Thoracic aorta (tissue), 2 donors: ENCODE data around the gene KCND3. TPM values are rescaled to one million over a fixed set of nuclear protein-coding genes. Genes with fewer than 3 reads are reported as not detected.

ENCODE experiments used
- ATAC-seq: fragments of 150-250 bp; one replicate; pipeline ENCODE4 v1.8.0; 2017; ENCODE audit warnings: low read depth; ENCODE audit not compliant: insufficient number of reproducible peaks, low FRiP score
- DNase-seq: peaks from one replicate; pipeline ENCODE4 v3.0.0-alpha.2; 2020; ENCODE audit warnings: low spot score
- H3K27ac ChIP-seq, 2 donors: fragments of 200-600 bp; sonication (generic); 1 replicate in 1 of 2; 2 replicates in 1 of 2; pipeline ENCODE4 v1.5.1; 2016; ENCODE audit warnings: mild to moderate bottlenecking in 2 of 2, moderate library complexity in 2 of 2
- H3K27me3 ChIP-seq: fragments of 200-600 bp; sonication (generic); replicated peaks from 2 replicates; pipeline ENCODE4 v1.6.0; 2016; ENCODE audit warnings: mild to moderate bottlenecking; ENCODE audit not compliant: insufficient read depth
- H3K36me3 ChIP-seq: fragments of 200-600 bp; sonication (generic); one replicate; pipeline ENCODE4 v1.5.1; 2016
- H3K4me1 ChIP-seq, 2 donors: fragments of 200-600 bp; sonication (generic); 1 replicate in 1 of 2; 2 replicates in 1 of 2; pipeline versions ENCODE4 v1.5.1 to v1.6.0; 2016; ENCODE audit warnings: low read depth in 2 of 2, mild to moderate bottlenecking in 1 of 2; ENCODE audit not compliant: control insufficient read depth in 1 of 2
- H3K4me3 ChIP-seq: fragments of 200-600 bp; sonication (generic); 2 replicates; pipeline ENCODE4 v1.5.1; 2016; ENCODE audit warnings: mild to moderate bottlenecking
- H3K9me3 ChIP-seq: fragments of 200-600 bp; sonication (generic); 2 replicates; pipeline ENCODE4 v1.5.1; 2016
- total RNA-seq, 2 donors: library from RNA; depleted of rRNA; stranded (reverse); fragments of >200 nt; gene quantifications; one replicate each; pipeline versions ENCODE4 v1.1.0 to v1.2.3, GENCODE V29; 2016
- TF ChIP-seq, protein P1 (sequence below): fragments of 200-600 bp; sonication (generic); IDR thresholded peaks from one replicate; pipeline ENCODE4 v1.5.1; 2019; ENCODE audit warnings: antibody characterized with exemption

The KCND3 gene
- total RNA-seq, 2 donors from 2014 or later: 12.3 to 16.6 TPM

DNA sequence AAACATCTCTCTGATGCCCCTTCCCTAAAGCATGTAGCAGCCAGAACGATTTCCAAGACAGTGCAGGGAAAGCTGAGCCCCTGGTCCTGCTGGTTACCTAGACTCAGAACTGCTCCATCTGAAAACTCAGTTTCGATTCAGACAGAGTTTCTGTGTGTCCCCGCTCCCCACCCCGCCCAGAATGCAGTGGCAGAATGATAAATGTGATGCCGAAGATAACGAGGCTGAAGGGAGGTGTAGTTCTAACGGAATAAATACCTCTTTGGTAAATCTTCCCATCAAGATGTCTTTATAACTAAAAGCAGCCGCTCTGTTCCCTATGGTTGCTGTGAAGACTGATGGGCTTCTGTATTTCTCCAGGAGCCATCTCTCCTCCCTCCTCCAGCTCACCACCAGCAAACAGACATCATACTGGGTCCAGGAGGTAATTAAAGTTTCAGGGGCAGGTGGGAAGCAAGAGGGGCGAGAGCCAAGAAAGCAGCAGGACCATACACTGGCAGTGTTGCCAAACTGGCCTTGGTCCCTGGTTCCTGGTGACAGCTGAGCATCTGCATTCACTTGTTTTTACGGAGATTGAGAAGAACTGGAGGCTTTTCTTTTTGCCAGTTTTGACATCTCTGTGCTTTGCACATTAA lies 156.8 kb downstream of the KCND3 start:
- Histone ChIP-seq H3K27me3 (no peaks in the 10 kb centered on the region), H3K9me3 (no peaks in the 10 kb centered on the region), H3K4me1 (no peaks in the 10 kb centered on the region), H3K27ac (no peak overlapping the region), H3K36me3 (no peaks in the 10 kb centered on the region), H3K4me3 (no peak overlapping the region)
- ATAC-seq: no peak
- TF ChIP-seq, protein P1, sequence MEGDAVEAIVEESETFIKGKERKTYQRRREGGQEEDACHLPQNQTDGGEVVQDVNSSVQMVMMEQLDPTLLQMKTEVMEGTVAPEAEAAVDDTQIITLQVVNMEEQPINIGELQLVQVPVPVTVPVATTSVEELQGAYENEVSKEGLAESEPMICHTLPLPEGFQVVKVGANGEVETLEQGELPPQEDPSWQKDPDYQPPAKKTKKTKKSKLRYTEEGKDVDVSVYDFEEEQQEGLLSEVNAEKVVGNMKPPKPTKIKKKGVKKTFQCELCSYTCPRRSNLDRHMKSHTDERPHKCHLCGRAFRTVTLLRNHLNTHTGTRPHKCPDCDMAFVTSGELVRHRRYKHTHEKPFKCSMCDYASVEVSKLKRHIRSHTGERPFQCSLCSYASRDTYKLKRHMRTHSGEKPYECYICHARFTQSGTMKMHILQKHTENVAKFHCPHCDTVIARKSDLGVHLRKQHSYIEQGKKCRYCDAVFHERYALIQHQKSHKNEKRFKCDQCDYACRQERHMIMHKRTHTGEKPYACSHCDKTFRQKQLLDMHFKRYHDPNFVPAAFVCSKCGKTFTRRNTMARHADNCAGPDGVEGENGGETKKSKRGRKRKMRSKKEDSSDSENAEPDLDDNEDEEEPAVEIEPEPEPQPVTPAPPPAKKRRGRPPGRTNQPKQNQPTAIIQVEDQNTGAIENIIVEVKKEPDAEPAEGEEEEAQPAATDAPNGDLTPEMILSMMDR: no peak
- no peak for DNase-seq

DNA sequence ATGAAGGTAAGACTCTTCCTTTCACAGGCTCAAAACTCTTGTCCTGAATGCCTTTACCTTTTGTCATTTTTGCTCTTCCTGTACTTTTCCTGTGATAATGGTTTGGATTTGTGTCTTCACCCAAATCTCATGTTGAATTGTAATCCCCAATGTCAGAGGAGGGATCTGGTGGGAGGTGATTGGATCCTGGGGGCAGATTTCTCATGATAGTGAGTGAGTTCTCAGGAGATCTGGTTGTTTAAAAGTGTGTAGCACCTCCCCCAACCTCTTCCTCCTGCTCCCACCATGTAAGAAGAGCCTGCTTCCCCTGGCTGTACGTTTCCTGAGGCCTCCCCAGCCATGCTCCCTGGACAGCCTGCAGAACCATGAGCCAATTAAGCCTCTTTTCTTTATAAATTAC lies 158.3 kb downstream of the KCND3 start:
- H3K9me3 ChIP-seq: no peaks in the 10 kb centered on the region
- H3K27ac ChIP-seq: no peak overlapping the region
- DNase-seq (no peak), ATAC-seq (no peak)
- no peaks in the 10 kb centered on the region for H3K4me1 ChIP-seq
- H3K27me3 ChIP-seq: no peaks in the 10 kb centered on the region
- TF ChIP-seq, protein P1: no peak
- no peaks in the 10 kb centered on the region for H3K36me3 ChIP-seq
- H3K4me3 ChIP-seq: no peak overlapping the region

DNA sequence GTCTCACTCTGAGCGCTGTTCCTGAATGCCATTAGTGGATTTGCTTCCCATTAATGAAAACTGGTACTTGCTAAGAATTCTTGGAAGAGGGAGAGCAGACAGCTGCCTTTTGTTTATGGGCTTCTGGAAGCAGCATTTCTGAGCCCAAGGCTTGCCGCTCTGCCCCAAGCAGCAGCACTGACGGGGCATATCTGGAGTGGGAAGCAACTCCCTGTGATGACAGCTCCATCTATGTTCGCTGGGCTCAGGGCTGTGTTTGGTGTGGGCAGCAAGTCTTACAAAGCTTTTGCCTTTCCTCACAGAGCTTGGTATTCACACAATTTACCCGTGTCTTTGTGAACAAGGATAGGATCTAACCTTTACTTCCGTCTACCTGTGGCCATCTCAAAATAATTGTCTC lies 161.5 kb downstream of the KCND3 start:
- Histone ChIP-seq H3K27ac (no peak overlapping the region), H3K4me1 (no peaks in the 10 kb centered on the region), H3K27me3 (no peaks in the 10 kb centered on the region), H3K9me3 (peaks cover 3% of the 10 kb centered on the region), H3K4me3 (no peak overlapping the region), H3K36me3 (no peaks in the 10 kb centered on the region)
- DNase-seq (no peak), ATAC-seq (no peak)
- TF ChIP-seq, protein P1: no peak

DNA sequence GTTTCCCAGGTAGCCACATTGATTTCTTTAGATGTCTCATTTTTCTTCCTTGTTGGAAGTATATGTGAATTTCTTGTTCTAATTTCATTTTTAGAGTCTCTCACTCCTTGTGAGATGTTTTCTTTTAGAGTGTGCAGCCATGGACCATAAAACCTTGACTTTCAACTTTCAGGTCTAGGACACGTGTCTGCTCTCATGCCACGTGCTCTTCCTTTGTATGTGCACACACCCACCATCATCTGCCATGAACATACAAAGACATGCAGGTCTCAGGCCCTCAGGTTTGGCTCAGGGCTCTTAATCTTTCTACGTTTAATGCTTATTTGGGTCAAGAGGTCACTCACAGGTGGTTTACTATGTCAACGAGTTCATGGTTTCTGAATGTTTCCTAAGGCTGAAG lies 163.2 kb downstream of the KCND3 start:
- H3K27me3 ChIP-seq: no peaks in the 10 kb centered on the region
- ATAC-seq (no peak), DNase-seq (no peak)
- H3K36me3 ChIP-seq: no peaks in the 10 kb centered on the region
- TF ChIP-seq, protein P1: no peak
- no peak overlapping the region for H3K27ac ChIP-seq
- no peaks in the 10 kb centered on the region for H3K4me1 ChIP-seq
- no peak overlapping the region for H3K4me3 ChIP-seq
- peaks cover 3% of the 10 kb centered on the region for H3K9me3 ChIP-seq

DNA sequence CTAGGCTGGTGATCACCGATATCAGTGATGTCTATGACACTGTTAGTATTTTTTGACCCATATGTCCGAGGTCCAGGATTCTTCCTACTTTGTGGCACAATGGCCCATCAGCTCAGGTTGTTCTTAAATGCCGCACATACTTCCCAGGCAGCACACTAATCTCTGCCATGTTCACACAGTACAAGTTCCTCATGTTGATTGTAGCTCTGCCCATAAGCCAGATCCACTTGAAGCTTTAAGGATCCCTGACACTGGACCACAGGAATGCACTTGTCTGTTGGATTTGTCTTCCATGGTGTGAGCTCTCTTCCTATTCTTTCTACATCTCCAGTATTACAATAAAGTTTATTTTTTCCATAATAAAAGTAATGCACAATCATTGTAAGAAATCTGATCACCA lies 164.3 kb downstream of the KCND3 start:
- no peaks in the 10 kb centered on the region for H3K4me1 ChIP-seq
- DNase-seq (no peak), ATAC-seq (no peak)
- no peak overlapping the region for H3K4me3 ChIP-seq
- peaks cover 3% of the 10 kb centered on the region for H3K9me3 ChIP-seq
- H3K36me3 ChIP-seq: no peaks in the 10 kb centered on the region
- no peaks in the 10 kb centered on the region for H3K27me3 ChIP-seq
- TF ChIP-seq, protein P1: no peak
- H3K27ac ChIP-seq: no peak overlapping the region
